DOHH2 (cell line): ENCODE results near the gene CCDC87.

Experiments
- H3F3A ChIP-seq: fragments of 200-600 bp; sonication (generic), shearing (Covaris generic); 2 replicates; pipeline ENCODE4 v1.6.0; 2016; ENCODE audit warnings: antibody characterized with exemption, mild to moderate bottlenecking; ENCODE audit not compliant: control insufficient read depth, insufficient read depth
- H3K27ac ChIP-seq: fragments of 200-600 bp; sonication (generic); 2 replicates; pipeline ENCODE4 v1.5.1; 2014; ENCODE audit warnings: low read depth, mild to moderate bottlenecking, low read length, moderate library complexity
- H3K27me3 ChIP-seq: fragments of 200-600 bp; sonication (generic); 2 replicates; pipeline ENCODE4 v1.6.1; 2014; ENCODE audit warnings: mild to moderate bottlenecking, low read length, mixed read lengths; ENCODE audit not compliant: control insufficient read depth
- H3K36me3 ChIP-seq: fragments of 200-600 bp; sonication (generic); 2 replicates; pipeline ENCODE4 v1.6.1; 2014; ENCODE audit warnings: mild to moderate bottlenecking, low read length, moderate library complexity, mixed read lengths; ENCODE audit not compliant: control insufficient read depth
- H3K4me1 ChIP-seq: fragments of 200-600 bp; sonication (generic); 2 replicates; pipeline ENCODE4 v1.6.1; 2014; ENCODE audit warnings: mild to moderate bottlenecking, low read length, mixed read lengths; ENCODE audit not compliant: control insufficient read depth
- H3K4me2 ChIP-seq: fragments of 200-600 bp; sonication (generic); 2 replicates; pipeline ENCODE4 v1.6.0; 2014; ENCODE audit warnings: mild to moderate bottlenecking, low read length, moderate library complexity
- H3K4me3 ChIP-seq: fragments of 200-600 bp; sonication (generic); 2 replicates; pipeline ENCODE4 v1.5.1; 2014; ENCODE audit warnings: mild to moderate bottlenecking, low read length, mixed read lengths
- H3K79me2 ChIP-seq: fragments of 200-600 bp; sonication (generic); 2 replicates; pipeline ENCODE4 v1.6.1; 2014; ENCODE audit warnings: mild to moderate bottlenecking, low read length, mixed read lengths; ENCODE audit not compliant: control insufficient read depth
- H3K9me2 ChIP-seq: fragments of 200-600 bp; sonication (generic); replicated peaks from 2 replicates; pipeline ENCODE4 v1.6.1; 2014; ENCODE audit warnings: mild to moderate bottlenecking, low read length, mixed read lengths; ENCODE audit not compliant: control insufficient read depth
- H3K9me3 ChIP-seq: fragments of 200-600 bp; sonication (generic); 2 replicates; pipeline ENCODE4 v1.6.1; 2014; ENCODE audit warnings: antibody characterized with exemption, low read length, mixed read lengths; ENCODE audit not compliant: control insufficient read depth, insufficient read depth
- H4K20me1 ChIP-seq: fragments of 200-600 bp; sonication (generic); 2 replicates; pipeline ENCODE4 v1.6.0; 2014; ENCODE audit warnings: low read depth, mild to moderate bottlenecking, antibody characterized with exemption, low read length, moderate library complexity; ENCODE audit not compliant: control insufficient read depth, insufficient read depth
- CTCF ChIP-seq: fragments of 200-600 bp; sonication (generic); IDR thresholded peaks from one replicate; pipeline ENCODE4 v1.5.1; 2014; ENCODE audit warnings: antibody characterized with exemption, mild to moderate bottlenecking, low read depth, low read length; ENCODE audit not compliant: poor library complexity, severe bottlenecking
- EZH2phosphoT487 ChIP-seq: fragments of 200-600 bp; sonication (generic); IDR thresholded peaks from 2 replicates; pipeline ENCODE4 v1.6.1; 2017; ENCODE audit warnings: borderline replicate concordance, mild to moderate bottlenecking, antibody characterized with exemption, low read length, moderate library complexity, mixed read lengths

The CCDC87 gene

GRCh38 chr11:66564538-66564937, 28.3 kb downstream of the CCDC87 start:
- Histone ChIP-seq H3K27ac (no peak overlapping the region), H3K79me2 (no peaks in the 10 kb centered on the region), H4K20me1 (no peaks in the 10 kb centered on the region), H3K27me3 (peaks cover 28% of the 10 kb centered on the region), H3K9me3 (no peaks in the 10 kb centered on the region), H3K4me3 (no peak overlapping the region), H3K9me2 (no peaks in the 10 kb centered on the region), H3F3A (no peaks in the 10 kb centered on the region), H3K36me3 (no peaks in the 10 kb centered on the region), H3K4me1 (peaks cover 11% of the 10 kb centered on the region), H3K4me2 (no peak overlapping the region)
- no peak for TF ChIP-seq EZH2phosphoT487
- no peak for TF ChIP-seq CTCF

GRCh38 chr11:66563832-66564231, 29.0 kb downstream of the CCDC87 start:
- peaks cover 24% of the 10 kb centered on the region for H3K27me3 ChIP-seq
- H4K20me1 ChIP-seq: no peaks in the 10 kb centered on the region
- peaks cover 11% of the 10 kb centered on the region for H3K4me1 ChIP-seq

GRCh38 chr11:66562907-66563583, 29.8 kb downstream of the CCDC87 start:
- no peaks in the 10 kb centered on the region for H3F3A ChIP-seq
- H3K4me3 ChIP-seq: no peak overlapping the region
- peaks cover 3% of the 10 kb centered on the region for H3K4me1 ChIP-seq
- no peak overlapping the region for H3K4me2 ChIP-seq
- no peaks in the 10 kb centered on the region for H3K36me3 ChIP-seq
- TF ChIP-seq EZH2phosphoT487 (no peak), CTCF (no peak)
- no peaks in the 10 kb centered on the region for H3K79me2 ChIP-seq
- H3K9me3 ChIP-seq: no peaks in the 10 kb centered on the region
- no peak overlapping the region for H3K27ac ChIP-seq
- H4K20me1 ChIP-seq: no peaks in the 10 kb centered on the region
- peaks cover 19% of the 10 kb centered on the region for H3K27me3 ChIP-seq
- H3K9me2 ChIP-seq: no peaks in the 10 kb centered on the region

More at GRCh38 chr11:66563832-66564231, 29.0 kb downstream of the CCDC87 start:
- Histone ChIP-seq H3K79me2 (no peaks in the 10 kb centered on the region), H3K9me2 (no peaks in the 10 kb centered on the region), H3K4me3 (no peak overlapping the region), H3F3A (no peaks in the 10 kb centered on the region), H3K27ac (no peak overlapping the region), H3K4me2 (no peak overlapping the region), H3K9me3 (no peaks in the 10 kb centered on the region), H3K36me3 (no peaks in the 10 kb centered on the region)
- no peak for TF ChIP-seq EZH2phosphoT487
- no peak for TF ChIP-seq CTCF
